Neutrophil (primary cell): Measurements from ENCODE around the gene RB1.

ENCODE experiments used
- H3K27ac ChIP-seq: fragments of 200-600 bp; sonication (generic); 2 replicates; pipeline ENCODE4 v1.5.1; 2016; ENCODE audit warnings: mild to moderate bottlenecking, moderate library complexity
- H3K27me3 ChIP-seq: fragments of 200-600 bp; sonication (generic); 2 replicates; pipeline ENCODE4 v1.6.0; 2016; ENCODE audit warnings: mild to moderate bottlenecking
- H3K36me3 ChIP-seq: fragments of 200-600 bp; sonication (generic); 2 replicates; pipeline ENCODE4 v1.5.1; 2017
- H3K4me1 ChIP-seq, 2 experiments: fragments of 200-600 bp in 1 of 2; sonication (generic) in 1 of 2; 1 replicate in 1 of 2; 2 replicates in 1 of 2; pipeline versions ENCODE4 v1.5.1 to v1.6.1; 2013 to 2016; ENCODE audit warnings: low read depth in 1 of 2, low read length in 1 of 2, mild to moderate bottlenecking in 1 of 2, moderate library complexity in 1 of 2; ENCODE audit not compliant: control insufficient read depth in 1 of 2, insufficient read depth in 1 of 2
- H3K4me3 ChIP-seq, 2 experiments: fragments of 200-600 bp in 1 of 2; sonication (generic) in 1 of 2; 1 replicate in 1 of 2; 2 replicates in 1 of 2; pipeline ENCODE4 v1.5.1; 2013 to 2016; ENCODE audit warnings: low read depth in 1 of 2, low read length in 1 of 2, mild to moderate bottlenecking in 1 of 2, moderate library complexity in 1 of 2
- H3K9me3 ChIP-seq: fragments of 200-600 bp; sonication (generic); 2 replicates; pipeline ENCODE4 v1.5.1; 2016
- CTCF ChIP-seq: fragments of 200-600 bp; sonication (generic); IDR thresholded peaks from 2 replicates; pipeline ENCODE4 v1.5.1; 2016; ENCODE audit warnings: antibody characterized with exemption

The RB1 gene

DNA sequence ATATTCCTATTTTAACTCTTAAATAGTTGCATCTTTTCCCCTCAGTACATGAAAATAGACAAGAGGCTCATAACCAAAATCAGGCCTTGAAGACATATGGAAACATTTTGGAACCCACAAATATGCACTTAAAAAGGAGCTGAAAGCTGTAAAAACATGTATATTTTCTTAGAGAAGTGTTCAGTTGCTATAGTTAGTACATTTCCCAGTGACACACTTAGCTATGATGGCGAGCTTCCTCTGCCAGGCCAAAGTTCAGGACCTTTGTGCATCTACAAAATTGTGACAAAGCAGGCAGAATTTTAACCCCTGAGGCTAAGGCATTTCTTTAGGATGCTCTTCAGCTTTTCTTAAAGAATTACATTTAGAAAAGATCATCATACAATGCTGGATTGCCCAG is 174.8 kb downstream of the RB1 start:
- no peak overlapping the region for H3K4me3 ChIP-seq
- no peaks in the 10 kb centered on the region for H3K4me1 ChIP-seq
- H3K27me3 ChIP-seq = no peaks in the 10 kb centered on the region
- peaks cover 7% of the 10 kb centered on the region for H3K36me3 ChIP-seq
- H3K9me3 ChIP-seq = no peaks in the 10 kb centered on the region
- no peak overlapping the region for H3K27ac ChIP-seq
- no peak for TF ChIP-seq CTCF

- Histone ChIP-seq H3K9me3 (no peaks in the 10 kb centered on the region), H3K27ac (no peak overlapping the region), H3K4me1 (no peaks in the 10 kb centered on the region), H3K27me3 (no peaks in the 10 kb centered on the region), H3K36me3 (peaks cover 10% of the 10 kb centered on the region), H3K4me3 (no peak overlapping the region)
- no peak for TF ChIP-seq CTCF
Observed at GRCh38 chr13:48483575-48483974, 180.0 kb downstream of the RB1 start.

GRCh38 chr13:48485432-48485831 is 181.9 kb downstream of the RB1 start:
- Histone ChIP-seq H3K4me3 (no peak overlapping the region), H3K27ac (no peak overlapping the region), H3K9me3 (no peaks in the 10 kb centered on the region), H3K27me3 (no peaks in the 10 kb centered on the region), H3K36me3 (peaks cover 20% of the 10 kb centered on the region), H3K4me1 (no peaks in the 10 kb centered on the region)
- no peak for TF ChIP-seq CTCF

DNA sequence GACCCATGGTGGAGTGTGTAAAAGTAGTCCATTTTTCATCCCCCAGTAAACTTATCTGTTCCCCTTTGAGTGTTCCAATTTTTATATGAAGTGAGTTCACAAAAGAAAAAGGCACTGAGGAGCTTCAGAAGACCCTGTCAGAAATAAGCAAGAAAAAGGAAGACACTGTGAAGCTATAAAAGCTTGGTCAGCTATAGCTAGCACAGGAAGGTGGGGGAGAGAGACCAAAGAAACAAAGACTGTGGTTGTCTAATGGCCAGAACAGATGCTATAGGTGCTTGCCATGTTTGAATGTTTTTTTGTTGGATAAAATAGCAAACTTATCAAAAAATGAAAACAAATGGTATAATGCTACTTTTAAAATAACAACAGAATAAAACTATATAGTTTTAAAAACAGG is 182.8 kb downstream of the RB1 start:
- no peaks in the 10 kb centered on the region for H3K9me3 ChIP-seq
- peaks cover 20% of the 10 kb centered on the region for H3K36me3 ChIP-seq
- no peak for TF ChIP-seq CTCF
- no peak overlapping the region for H3K4me3 ChIP-seq
- H3K4me1 ChIP-seq = peaks cover 7% of the 10 kb centered on the region in 2 experiments
- no peaks in the 10 kb centered on the region for H3K27me3 ChIP-seq
- no peak overlapping the region for H3K27ac ChIP-seq

DNA sequence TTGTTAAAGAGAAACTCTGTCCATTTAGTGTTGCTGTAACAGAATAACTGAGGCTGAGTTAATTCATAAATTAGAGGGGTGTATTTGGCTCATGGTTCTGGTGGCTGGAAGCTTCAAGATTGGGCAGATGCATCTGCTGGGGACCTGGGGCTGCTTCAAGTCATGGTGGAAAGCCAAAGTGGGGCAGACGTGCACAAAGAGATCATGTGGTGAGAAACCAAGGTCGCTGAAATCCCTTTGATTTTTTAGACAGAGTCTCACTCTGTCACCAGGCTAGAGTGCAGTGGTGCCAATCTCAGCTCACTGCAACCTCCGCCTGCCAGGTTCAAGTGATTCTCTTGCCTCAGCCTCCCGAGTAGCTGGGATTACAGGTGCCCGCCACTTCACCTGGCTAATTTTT is 183.3 kb downstream of the RB1 start:
- Histone ChIP-seq H3K4me3 (no peak overlapping the region), H3K27ac (no peak overlapping the region), H3K27me3 (no peaks in the 10 kb centered on the region), H3K36me3 (peaks cover 20% of the 10 kb centered on the region), H3K9me3 (no peaks in the 10 kb centered on the region), H3K4me1 (peaks cover 12% of the 10 kb centered on the region in 2 experiments)
- no peak for TF ChIP-seq CTCF

GRCh38 chr13:48487968-48488367 is 184.4 kb downstream of the RB1 start:
- peaks cover 20% of the 10 kb centered on the region for H3K36me3 ChIP-seq
- no peak for TF ChIP-seq CTCF
- no peaks in the 10 kb centered on the region for H3K9me3 ChIP-seq
- H3K4me3 ChIP-seq = no peak overlapping the region
- no peak overlapping the region for H3K27ac ChIP-seq
- H3K27me3 ChIP-seq = no peaks in the 10 kb centered on the region
- peaks cover 22 to 23% of the 10 kb centered on the region in 2 experiments for H3K4me1 ChIP-seq
